ENCODE measurements around the gene PRDX4. TPM values are rescaled to one million over a fixed set of nuclear protein-coding genes. Genes with fewer than 3 reads are reported as not detected.

Gene PRDX4
- total RNA-seq = 100 to 1,000 TPM in 1 of 4 donors, 10 to 100 TPM in 3; 62.1 to 119 (median 74.6) TPM

GRCh38 chrX:23667239-23668177, at the start of gene PRDX4:
PRDX4 (plus strand) TSS chrX:23667493; CDS start chrX:23667571, 78 bp downstream.
- intact Hi-C loops (cut with DNase I) = no loop called here
- TF ChIP-seq POLR2A (IDR thresholded peaks at IDR 0.05) (peak in 2 of 4 donors; percentile 60 to 64), CTCF (IDR thresholded peaks at IDR 0.05) (no peak)
- Histone ChIP-seq H3K4me1 (peaks cover 0 to 29% (median 3%) of the 10 kb centered on the region in 3 donors), H3K9me3 (no peaks in the 10 kb centered on the region), H3K27ac (peak within 1 kb of the TSS; percentile 82 to 91 (median 88)), H3K4me3 (peak within 1 kb of the TSS; percentile 61 to 77 (median 64)), H3K36me3 (peaks cover 0 to 9% (median 0%) of the 10 kb centered on the region in 3 donors), H3K27me3 (no peaks in the 10 kb centered on the region)
- WGBS, 2 donors = 0 to 40% methylated on average over 7 to 37 of the region's 73 CpGs
- DNase-seq = peak; percentile 30

GRCh38 chrX:23621621-23622265, 45.5 kb upstream of the PRDX4 start:
- no peaks in the 10 kb centered on the region for H3K27me3 ChIP-seq
- no peaks in the 10 kb centered on the region for H3K9me3 ChIP-seq
- no peaks in the 10 kb centered on the region for H3K4me1 ChIP-seq
- WGBS, 2 donors = 53 to 80% methylated on average over 1 to 3 of the region's 5 CpGs
- intact Hi-C loops (cut with DNase I) = no loop called here
- TF ChIP-seq CTCF (IDR thresholded peaks at IDR 0.05) (no peak), POLR2A (IDR thresholded peaks at IDR 0.05) (no peak)
- no peak overlapping the region for H3K27ac ChIP-seq
- no peak for DNase-seq
- H3K36me3 ChIP-seq = no peaks in the 10 kb centered on the region
- no peak overlapping the region for H3K4me3 ChIP-seq

- no peak overlapping the region for H3K4me3 ChIP-seq
- no peaks in the 10 kb centered on the region for H3K9me3 ChIP-seq
- H3K36me3 ChIP-seq = no peaks in the 10 kb centered on the region
- no peaks in the 10 kb centered on the region for H3K4me1 ChIP-seq
- no peak for TF ChIP-seq CTCF (IDR thresholded peaks at IDR 0.05)
- TF ChIP-seq POLR2A (IDR thresholded peaks at IDR 0.05) = no peak
- no peak overlapping the region for H3K27ac ChIP-seq
- WGBS, 2 donors = 60 to 68% methylated on average over 4 of the region's 4 CpGs
- DNase-seq = no peak
- no peaks in the 10 kb centered on the region for H3K27me3 ChIP-seq
- intact Hi-C loops (cut with DNase I) = no loop called here
Measured at GRCh38 chrX:23623797-23624196, 43.5 kb upstream of the PRDX4 start.

GRCh38 chrX:23626651-23627050, 40.6 kb upstream of the PRDX4 start:
- Histone ChIP-seq H3K27me3 (no peaks in the 10 kb centered on the region), H3K9me3 (no peaks in the 10 kb centered on the region), H3K27ac (no peak overlapping the region), H3K36me3 (no peaks in the 10 kb centered on the region), H3K4me3 (no peak overlapping the region), H3K4me1 (no peaks in the 10 kb centered on the region)
- WGBS, 2 donors = 47 to 79% methylated on average over 1 of the region's 1 CpG
- intact Hi-C loops (cut with DNase I) = no loop called here
- DNase-seq = no peak
- no peak for TF ChIP-seq CTCF (IDR thresholded peaks at IDR 0.05)
- no peak for TF ChIP-seq POLR2A (IDR thresholded peaks at IDR 0.05)

- intact Hi-C loops (cut with DNase I) = no loop called here
- TF ChIP-seq POLR2A (IDR thresholded peaks at IDR 0.05) (no peak), CTCF (IDR thresholded peaks at IDR 0.05) (no peak)
- 78 to 81% methylated on average over 3 of the region's 3 CpGs for WGBS, 2 donors
Measured at GRCh38 chrX:23628131-23628530, 39.2 kb upstream of the PRDX4 start.

More at GRCh38 chrX:23628131-23628530, 39.2 kb upstream of the PRDX4 start:
- H3K27ac ChIP-seq = no peak overlapping the region
- H3K36me3 ChIP-seq = no peaks in the 10 kb centered on the region
- DNase-seq = no peak
- H3K4me1 ChIP-seq = no peaks in the 10 kb centered on the region
- H3K4me3 ChIP-seq = no peak overlapping the region
- no peaks in the 10 kb centered on the region for H3K9me3 ChIP-seq
- H3K27me3 ChIP-seq = no peaks in the 10 kb centered on the region
